Osteoblast (primary cell): Measurements from ENCODE around the gene LRRC59. TPM values are rescaled to one million over a fixed set of nuclear protein-coding genes. Genes with fewer than 3 reads are reported as not detected.
A peak's percentile ranks its signal among the peaks of the same experiment; 100 is the strongest.

Experiments
- DNase-seq: peaks from one replicate; pipeline ENCODE4 v3.0.0; 2011; ENCODE audit warnings: low spot score, mixed read lengths; ENCODE audit not compliant: insufficient read length; ENCODE audit errors: missing footprints
- H2AFZ ChIP-seq: 2 replicates; pipeline ENCODE4 v1.6.0; 2011; ENCODE audit warnings: mild to moderate bottlenecking, low read length
- H3K27ac ChIP-seq: 2 replicates; pipeline ENCODE4 v1.5.1; 2011; ENCODE audit warnings: mild to moderate bottlenecking, low read depth, low read length, moderate library complexity
- H3K27me3 ChIP-seq: 2 replicates; pipeline ENCODE4 v1.6.0; 2012; ENCODE audit warnings: mild to moderate bottlenecking, control low read depth, inconsistent platforms, low read length, moderate library complexity; ENCODE audit not compliant: insufficient read depth
- H3K36me3 ChIP-seq: 2 replicates; pipeline ENCODE4 v1.5.1; 2011; ENCODE audit warnings: mild to moderate bottlenecking, low read length, control low read depth, moderate library complexity; ENCODE audit not compliant: insufficient read depth
- H3K4me1 ChIP-seq: 2 replicates; pipeline ENCODE4 v1.5.1; 2011; ENCODE audit warnings: mild to moderate bottlenecking, low read length, control low read depth, moderate library complexity; ENCODE audit not compliant: insufficient read depth
- H3K4me2 ChIP-seq: 2 replicates; pipeline ENCODE4 v1.6.0; 2011; ENCODE audit warnings: mild to moderate bottlenecking, low read length; ENCODE audit not compliant: insufficient read depth
- H3K4me3 ChIP-seq: fragments of 200-600 bp; sonication (generic); 3 replicates; pipeline ENCODE4 v1.5.1; 2012; ENCODE audit warnings: mild to moderate bottlenecking, low read length, inconsistent platforms; ENCODE audit not compliant: insufficient read depth
- H3K79me2 ChIP-seq: 2 replicates; pipeline ENCODE4 v1.6.0; 2012; ENCODE audit warnings: mild to moderate bottlenecking, low read length, control low read depth, inconsistent platforms; ENCODE audit not compliant: insufficient read depth
- H3K9me3 ChIP-seq: 2 replicates; pipeline ENCODE4 v1.5.1; 2011; ENCODE audit warnings: low read depth, low read length, control low read depth
- H4K20me1 ChIP-seq: 2 replicates; pipeline ENCODE4 v1.6.0; 2012; ENCODE audit warnings: mild to moderate bottlenecking, low read length, control low read depth; ENCODE audit not compliant: insufficient read depth
- CTCF ChIP-seq: IDR thresholded peaks from 2 replicates; pipeline ENCODE4 v1.5.1; 2011; ENCODE audit warnings: mild to moderate bottlenecking, low read depth, low read length, moderate library complexity; ENCODE audit errors: extremely low read depth
- total RNA-seq: library from RNA; depleted of rRNA; stranded (reverse); fragments of >200 nt; gene quantifications from 2 replicates; pipeline ENCODE4 v1.2.3, GENCODE V29; 2012

Gene LRRC59
- total RNA-seq, 1 donor = 121 TPM

- peaks cover 3% of the 10 kb centered on the region for H3K79me2 ChIP-seq
- H3K27ac ChIP-seq = no peak overlapping the region
- H2AFZ ChIP-seq = no peak overlapping the region
- no peaks in the 10 kb centered on the region for H3K9me3 ChIP-seq
- H3K36me3 ChIP-seq = peaks cover 67% of the 10 kb centered on the region
- H4K20me1 ChIP-seq = peaks cover 28% of the 10 kb centered on the region
- H3K27me3 ChIP-seq = no peaks in the 10 kb centered on the region
- TF ChIP-seq CTCF = no peak
- no peak overlapping the region for H3K4me2 ChIP-seq
- peaks cover 7% of the 10 kb centered on the region for H3K4me1 ChIP-seq
- DNase-seq = peak; percentile 63
- no peak overlapping the region for H3K4me3 ChIP-seq
Observed at GRCh38 chr17:50359005-50359699, 38.2 kb downstream of the LRRC59 start.

DNA sequence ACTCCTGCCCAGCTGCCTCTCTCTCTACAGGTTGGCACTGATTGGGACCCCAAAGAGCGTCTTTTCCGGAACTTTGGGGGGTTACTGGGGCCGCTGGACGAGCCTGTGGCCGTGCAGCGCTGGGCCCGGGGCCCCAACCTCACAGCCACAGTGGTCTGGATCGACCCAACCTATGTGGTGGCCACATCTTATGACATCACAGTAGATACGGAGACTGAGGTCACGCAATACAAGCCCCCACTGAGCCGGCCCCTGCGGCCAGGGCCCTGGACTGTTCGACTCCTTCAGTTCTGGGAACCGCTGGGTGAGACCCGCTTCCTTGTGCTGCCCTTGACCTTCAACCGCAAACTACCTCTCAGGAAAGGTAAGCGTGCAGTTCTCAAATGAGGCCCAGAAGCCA is 39.1 kb downstream of the LRRC59 start:
- peaks cover 6% of the 10 kb centered on the region for H3K4me1 ChIP-seq
- H3K36me3 ChIP-seq = peaks cover 75% of the 10 kb centered on the region

DNA sequence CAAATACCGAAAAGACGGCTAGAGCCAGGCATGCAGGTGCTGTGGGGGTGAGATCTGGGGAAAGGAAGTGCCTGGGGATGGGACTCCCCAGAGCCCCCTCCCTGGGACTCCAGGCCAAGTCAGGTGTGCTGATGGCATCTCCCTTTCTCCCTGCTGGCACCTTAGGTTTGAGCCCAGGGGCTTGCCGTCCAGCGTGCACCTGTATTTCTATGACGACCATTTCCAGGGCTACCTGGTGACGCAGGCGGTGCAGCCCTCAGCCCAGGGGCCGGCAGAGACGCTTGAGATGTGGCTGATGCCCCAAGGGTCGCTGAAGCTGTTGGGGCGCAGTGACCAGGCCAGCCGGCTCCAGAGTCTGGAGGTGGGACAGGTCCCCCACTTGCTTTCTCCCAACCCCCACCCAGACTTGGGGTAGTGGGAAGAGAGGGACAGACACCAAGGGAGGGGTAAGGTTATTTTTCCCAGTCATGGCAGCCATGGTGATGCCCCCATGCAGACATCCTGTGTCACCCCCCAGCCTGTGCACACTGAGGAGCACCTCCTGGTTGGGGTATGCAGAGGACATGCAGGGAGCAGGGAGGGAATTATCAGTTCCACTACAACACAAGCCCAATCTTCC is 40.3 kb downstream of the LRRC59 start:
- Histone ChIP-seq H2AFZ (no peak overlapping the region), H3K4me3 (no peak overlapping the region), H3K4me2 (no peak overlapping the region), H4K20me1 (peaks cover 42% of the 10 kb centered on the region), H3K36me3 (peaks cover 80% of the 10 kb centered on the region), H3K79me2 (peaks cover 16% of the 10 kb centered on the region), H3K4me1 (no peaks in the 10 kb centered on the region), H3K27ac (no peak overlapping the region), H3K27me3 (no peaks in the 10 kb centered on the region), H3K9me3 (no peaks in the 10 kb centered on the region)
- DNase-seq = peak; percentile 77
- TF ChIP-seq CTCF = no peak

More for the DNA sequence above, 39.1 kb downstream of the LRRC59 start:
- TF ChIP-seq CTCF = no peak
- no peak overlapping the region for H2AFZ ChIP-seq
- no peaks in the 10 kb centered on the region for H3K9me3 ChIP-seq
- no peaks in the 10 kb centered on the region for H3K27me3 ChIP-seq
- H3K27ac ChIP-seq = no peak overlapping the region
- H3K4me3 ChIP-seq = no peak overlapping the region
- peaks cover 37% of the 10 kb centered on the region for H4K20me1 ChIP-seq
- no peak overlapping the region for H3K4me2 ChIP-seq
- DNase-seq = peak; percentile 35
- peaks cover 4% of the 10 kb centered on the region for H3K79me2 ChIP-seq

- Histone ChIP-seq H2AFZ (no peak overlapping the region), H3K4me2 (no peak overlapping the region), H3K79me2 (peaks cover 22% of the 10 kb centered on the region), H3K36me3 (peaks cover 80% of the 10 kb centered on the region), H3K4me1 (no peaks in the 10 kb centered on the region), H3K9me3 (no peaks in the 10 kb centered on the region), H3K27me3 (no peaks in the 10 kb centered on the region), H4K20me1 (peaks cover 47% of the 10 kb centered on the region), H3K4me3 (no peak overlapping the region), H3K27ac (no peak overlapping the region)
- no peak for TF ChIP-seq CTCF
- DNase-seq = peak; percentile 60
Observed at GRCh38 chr17:50356418-50356817, 40.9 kb downstream of the LRRC59 start.
